Thyroid gland (tissue), 4 donors: Measurements from ENCODE around the gene CIRBP. TPM values are rescaled to one million over a fixed set of nuclear protein-coding genes. Genes with fewer than 3 reads are reported as not detected.

Source experiments
- DNase-seq, 2 donors: peaks; one replicate each; pipeline ENCODE4 v3.0.0-alpha.2; 2019
- H3K27ac ChIP-seq, 3 donors: fragments of 200-600 bp; sonication (generic); 1 replicate in 2 of 3; 2 replicates in 1 of 3; pipeline ENCODE4 v1.5.1; 2016 to 2019; ENCODE audit warnings: mild to moderate bottlenecking in 1 of 3, moderate library complexity in 1 of 3
- H3K27me3 ChIP-seq: fragments of 200-600 bp; sonication (generic); one replicate; pipeline ENCODE4 v1.5.1; 2019
- H3K36me3 ChIP-seq, 2 donors: fragments of 200-600 bp; sonication (generic); one replicate each; pipeline ENCODE4 v1.5.1; 2016 to 2019
- H3K4me1 ChIP-seq, 2 donors: fragments of 200-600 bp; sonication (generic); one replicate each; pipeline ENCODE4 v1.5.1; 2017 to 2019
- H3K4me3 ChIP-seq, 3 donors: fragments of 200-600 bp; sonication (generic); replicated peaks in 1 of 3; 1 replicate in 2 of 3; 2 replicates in 1 of 3; pipeline ENCODE4 v1.5.1; 2016; ENCODE audit warnings: mild to moderate bottlenecking in 1 of 3
- H3K9me3 ChIP-seq: fragments of 200-600 bp; sonication (generic); one replicate; pipeline ENCODE4 v1.5.1; 2017
- CTCF ChIP-seq, 6 experiments: fragments of 200-600 bp in 3 of 6; fragments of 450-650 bp in 3 of 6; sonication (generic) in 3 of 6; IDR thresholded peaks; one replicate each; pipeline ENCODE4 v1.5.1; 2016 to 2019; ENCODE audit warnings: antibody characterized with exemption in 6 of 6, mild to moderate bottlenecking in 2 of 6, inconsistent platforms in 1 of 6, moderate library complexity in 1 of 6
- POLR2A ChIP-seq, 2 donors: fragments of 450-650 bp; IDR thresholded peaks; one replicate each; pipeline ENCODE4 v1.6.1; 2017; ENCODE audit warnings: antibody characterized with exemption in 2 of 2, mild to moderate bottlenecking in 2 of 2, moderate library complexity in 1 of 2
- whole genome bisulfite sequencing, 2 donors: methylation state at CpG; one replicate each; pipeline ENCODE4 v1.1.5; 2017; 5-methylcytosine and 5-hydroxymethylcytosine counted together
- intact Hi-C: fragments of 100-400 bp; cut with DNase I; formaldehyde crosslinking; loops from one replicate; pipeline ENCODE4 v1.15.1; 2023
- total RNA-seq, 4 donors: library from RNA; depleted of rRNA; stranded (reverse); fragments of >200 nt; gene quantifications; one replicate each; pipeline ENCODE4 v1.2.3, GENCODE V29; 2016

CIRBP gene
- total RNA-seq, 4 donors from 2014 or later = 679 to 1,194 (median 893) TPM

- intact Hi-C loops = no loop called here
- Histone ChIP-seq H3K27me3 (no peaks in the 10 kb centered on the region), H3K4me3 (peak overlapping the region in 1 of 3 donors; percentile 48), H3K27ac (peak overlapping the region in 2 of 3 donors; percentile 93 to 95), H3K4me1 (peaks cover 55 to 80% of the 10 kb centered on the region in 2 donors), H3K9me3 (no peaks in the 10 kb centered on the region), H3K36me3 (peaks cover 42 to 52% of the 10 kb centered on the region in 2 donors)
- no peak for DNase-seq
- 78 to 79% methylated on average over 30 to 37 of the region's 37 CpGs for WGBS, 2 donors
- no peak for TF ChIP-seq CTCF (IDR thresholded peaks at IDR 0.05)
- no peak for TF ChIP-seq POLR2A (IDR thresholded peaks at IDR 0.05)
Measured at GRCh38 chr19:1271528-1272422, 2.6 kb downstream of the CIRBP start.

- Histone ChIP-seq H3K4me1 (peaks cover 51 to 72% of the 10 kb centered on the region in 2 donors), H3K27me3 (no peaks in the 10 kb centered on the region), H3K36me3 (peaks cover 42 to 52% of the 10 kb centered on the region in 2 donors), H3K4me3 (no peak overlapping the region), H3K27ac (no peak overlapping the region), H3K9me3 (no peaks in the 10 kb centered on the region)
- no peak for DNase-seq
- TF ChIP-seq CTCF (IDR thresholded peaks at IDR 0.05) (no peak), POLR2A (IDR thresholded peaks at IDR 0.05) (no peak)
- intact Hi-C loops = no loop called here
- WGBS, 2 donors = 72 to 76% methylated on average over 33 of the region's 33 CpGs
Measured at GRCh38 chr19:1272423-1273262, 3.5 kb downstream of the CIRBP start.

DNA sequence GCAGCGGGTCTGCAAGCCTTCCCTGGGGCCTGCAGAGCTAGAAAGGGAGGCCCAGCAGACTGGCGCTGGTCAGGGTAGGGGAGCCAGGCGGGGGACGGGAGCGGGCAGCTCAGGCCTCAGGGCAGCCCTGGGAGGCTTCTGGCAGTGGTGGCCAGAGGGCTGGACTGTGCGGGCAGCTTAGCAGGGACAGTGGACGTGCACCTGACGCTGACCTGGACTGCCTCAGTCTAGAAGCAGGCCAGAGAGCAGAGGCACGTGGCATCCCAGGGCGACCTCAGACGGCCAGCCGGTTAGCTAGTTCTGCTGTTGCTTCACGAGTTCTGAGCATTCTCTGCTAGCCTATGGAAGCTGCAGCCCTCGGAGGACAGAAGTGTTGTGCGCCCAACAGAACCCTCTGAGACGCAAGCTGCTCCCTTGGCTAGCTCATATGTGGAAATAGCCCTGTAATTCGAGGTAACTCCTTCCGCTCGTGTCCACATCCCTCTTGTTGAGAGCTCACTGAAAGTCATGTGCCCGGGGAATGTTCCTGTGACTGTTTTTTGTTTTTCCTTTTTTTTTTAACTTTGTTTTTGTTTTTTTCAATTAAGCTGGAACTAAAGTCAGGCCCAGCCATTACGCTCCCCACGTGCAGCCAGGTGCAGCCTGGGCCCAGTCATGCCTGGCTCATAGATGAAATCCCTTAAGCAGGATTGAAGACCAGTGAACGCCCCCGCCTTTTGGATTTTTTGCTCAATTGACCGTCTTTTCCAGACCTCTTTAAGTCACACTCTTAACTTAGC lies 4.3 kb downstream of the CIRBP start:
- H3K36me3 ChIP-seq = peaks cover 42 to 52% of the 10 kb centered on the region in 2 donors
- peak overlapping the region in 1 of 3 donors; percentile 6 for H3K27ac ChIP-seq

More for the DNA sequence above, 4.3 kb downstream of the CIRBP start:
- Histone ChIP-seq H3K4me3 (no peak overlapping the region), H3K9me3 (no peaks in the 10 kb centered on the region), H3K27me3 (no peaks in the 10 kb centered on the region), H3K4me1 (peaks cover 43 to 63% of the 10 kb centered on the region in 2 donors)
- TF ChIP-seq CTCF (IDR thresholded peaks at IDR 0.05) (no peak), POLR2A (IDR thresholded peaks at IDR 0.05) (no peak)
- 81 to 88% methylated on average over 20 to 22 of the region's 25 CpGs for WGBS, 2 donors
- intact Hi-C loops = no loop called here
- no peak for DNase-seq
